ENCODE data around the gene GNLY. TPM values are rescaled to one million over a fixed set of nuclear protein-coding genes. Genes with fewer than 3 reads are reported as not detected.
"Not testable (repeated sequence)": the region's sequence is repeated elsewhere in the genome, so short reads cannot be mapped to it uniquely, and the experiment has no call there.

The GNLY gene
- total RNA-seq: 1.4 TPM in 1 of 2 replicates, not detected in the other
- polyA plus RNA-seq (2012): 0.14 TPM

DNA sequence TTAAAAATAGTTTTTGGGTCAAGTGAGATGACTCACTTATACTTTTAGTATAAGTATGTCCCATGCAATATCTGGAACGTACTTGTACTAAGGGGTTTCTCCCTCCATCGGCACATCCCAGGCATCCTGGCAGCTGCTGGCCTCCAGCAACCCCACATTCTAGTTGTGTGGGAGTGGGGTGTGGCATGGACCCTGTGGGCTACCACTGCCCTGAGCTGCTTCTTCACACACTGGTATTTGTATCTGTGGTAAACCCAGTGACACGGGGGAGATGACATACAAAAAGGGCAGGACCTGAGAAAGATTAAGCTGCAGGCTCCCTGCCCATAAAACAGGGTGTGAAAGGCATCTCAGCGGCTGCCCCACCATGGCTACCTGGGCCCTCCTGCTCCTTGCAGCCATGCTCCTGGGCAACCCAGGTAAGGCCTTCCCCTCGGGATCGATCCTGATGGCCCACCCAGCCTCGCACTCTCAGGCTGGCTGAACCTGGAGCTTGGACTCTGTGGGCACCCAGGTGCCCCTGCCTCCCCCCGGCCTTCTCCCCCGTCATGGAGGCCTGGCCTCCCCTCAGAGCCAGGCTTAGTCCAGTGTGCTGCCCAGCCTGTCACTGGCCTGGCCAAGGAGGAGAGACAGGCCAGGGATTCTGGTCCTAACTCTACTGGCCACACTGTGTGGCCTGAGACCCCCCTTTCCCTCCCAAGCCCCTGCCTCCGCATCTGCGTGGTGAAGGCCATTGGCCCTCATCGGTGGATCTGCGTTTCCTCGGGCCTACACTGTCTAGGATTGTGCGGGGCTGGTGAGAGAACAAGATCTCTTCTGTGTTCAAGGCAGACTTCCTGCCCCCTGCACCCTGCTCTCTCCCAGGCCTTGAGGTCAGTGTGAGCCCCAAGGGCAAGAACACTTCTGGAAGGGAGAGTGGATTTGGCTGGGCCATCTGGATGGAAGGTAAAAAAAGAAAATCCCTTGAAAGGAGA, at the start of gene GNLY:
TSS of gene GNLY (plus strand) at position 307 of the 974 bp plus-strand sequence. CDS start at position 368, 61 bp downstream.
- peak; percentile 88 for DNase-seq (ENCODE audit: low read depth)

DNA sequence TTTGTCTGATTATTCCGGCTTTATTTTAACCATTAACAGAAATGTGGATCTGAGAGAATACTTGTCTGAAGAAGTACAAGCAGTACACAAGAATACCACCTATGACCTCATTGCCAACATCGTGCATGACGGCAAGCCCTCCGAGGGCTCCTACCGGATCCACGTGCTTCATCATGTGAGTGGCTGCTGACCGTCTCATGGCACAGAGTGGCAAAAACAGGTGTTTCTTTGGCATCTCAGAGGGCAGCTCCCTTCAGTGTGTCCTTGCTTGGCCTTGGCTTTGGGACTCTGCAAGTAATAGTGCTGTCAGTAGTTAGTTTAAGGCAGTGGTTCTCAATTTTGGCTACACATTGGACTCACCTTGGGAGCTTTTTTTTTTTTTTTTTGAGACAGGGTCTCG, 49.2 kb upstream of the GNLY start:
- DNase-seq (ENCODE audit: low read depth): peak; percentile 89

DNA sequence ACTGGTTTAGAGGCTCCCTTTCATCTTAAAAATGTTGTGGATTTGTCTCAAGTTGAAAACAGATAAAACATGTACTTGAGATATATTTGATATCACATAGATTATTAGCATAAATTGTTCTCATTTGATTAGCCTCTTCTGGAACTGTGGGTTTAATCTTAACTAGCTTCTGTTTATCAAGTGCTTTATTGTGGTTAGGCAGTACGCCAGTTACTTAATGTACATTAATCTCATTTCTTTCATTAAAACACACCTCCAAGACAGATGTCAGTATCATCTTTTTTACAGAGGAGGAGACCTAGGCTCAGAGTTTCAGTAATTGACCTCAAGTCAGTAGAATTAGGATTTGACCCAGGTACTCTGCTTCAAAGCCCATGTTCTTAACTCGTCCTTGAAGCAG, 48.0 kb upstream of the GNLY start:
- no peak for DNase-seq (ENCODE audit: low read depth)

DNA sequence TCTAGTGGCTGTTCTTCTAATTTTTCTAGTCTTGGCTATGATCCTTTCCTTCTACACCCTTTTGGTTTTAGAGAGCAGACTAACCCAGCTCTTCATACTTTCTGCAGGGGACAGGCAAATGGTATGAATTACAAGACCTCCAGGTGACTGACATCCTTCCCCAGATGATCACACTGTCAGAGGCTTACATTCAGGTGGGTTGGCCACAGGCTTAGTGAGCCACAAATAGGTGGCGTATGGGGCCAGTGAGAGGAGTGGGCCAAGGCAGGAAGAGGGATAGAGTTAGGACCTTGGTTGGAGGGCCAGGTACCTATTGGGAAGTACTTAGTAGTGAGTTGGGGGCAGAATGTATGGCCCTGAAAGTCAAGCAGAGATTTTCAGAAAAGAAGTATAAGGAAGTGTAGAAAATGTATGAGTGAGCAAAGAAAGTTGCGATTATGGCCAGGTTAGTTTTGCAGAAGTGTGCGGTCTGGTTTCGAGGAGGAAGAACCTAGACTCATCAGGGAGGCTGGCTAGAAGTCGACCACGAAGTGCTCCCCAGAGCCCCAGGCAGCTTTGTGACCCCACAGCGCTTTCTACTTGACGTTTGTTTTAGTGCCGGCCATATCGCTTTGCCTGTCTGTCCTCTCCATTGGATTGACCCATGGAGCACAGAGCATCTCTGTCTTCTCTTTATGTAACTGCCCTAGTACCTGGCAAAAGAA, 46.2 kb upstream of the GNLY start:
- DNase-seq (ENCODE audit: low read depth): no peak

DNA sequence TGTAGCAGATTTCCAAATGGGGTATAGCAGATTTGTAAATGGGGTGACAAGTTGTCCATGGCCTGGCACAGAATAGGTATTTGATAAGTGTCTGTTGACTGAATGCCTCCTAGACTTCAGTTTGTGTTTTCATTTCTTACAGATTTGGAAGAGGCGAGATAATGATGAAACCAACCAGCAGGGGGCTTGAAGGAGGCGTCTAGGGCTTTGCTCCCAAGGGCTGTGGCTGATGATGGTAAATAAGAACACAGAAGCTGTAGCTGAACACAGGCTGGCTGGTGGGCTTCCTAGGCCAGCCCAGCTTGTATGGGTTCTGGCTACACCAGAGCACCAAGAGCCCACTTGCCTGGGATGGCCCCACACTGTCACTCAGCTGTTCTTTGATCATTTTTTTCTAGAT, 45.5 kb upstream of the GNLY start:
- peak; percentile 50 for DNase-seq (ENCODE audit: low read depth)

DNA sequence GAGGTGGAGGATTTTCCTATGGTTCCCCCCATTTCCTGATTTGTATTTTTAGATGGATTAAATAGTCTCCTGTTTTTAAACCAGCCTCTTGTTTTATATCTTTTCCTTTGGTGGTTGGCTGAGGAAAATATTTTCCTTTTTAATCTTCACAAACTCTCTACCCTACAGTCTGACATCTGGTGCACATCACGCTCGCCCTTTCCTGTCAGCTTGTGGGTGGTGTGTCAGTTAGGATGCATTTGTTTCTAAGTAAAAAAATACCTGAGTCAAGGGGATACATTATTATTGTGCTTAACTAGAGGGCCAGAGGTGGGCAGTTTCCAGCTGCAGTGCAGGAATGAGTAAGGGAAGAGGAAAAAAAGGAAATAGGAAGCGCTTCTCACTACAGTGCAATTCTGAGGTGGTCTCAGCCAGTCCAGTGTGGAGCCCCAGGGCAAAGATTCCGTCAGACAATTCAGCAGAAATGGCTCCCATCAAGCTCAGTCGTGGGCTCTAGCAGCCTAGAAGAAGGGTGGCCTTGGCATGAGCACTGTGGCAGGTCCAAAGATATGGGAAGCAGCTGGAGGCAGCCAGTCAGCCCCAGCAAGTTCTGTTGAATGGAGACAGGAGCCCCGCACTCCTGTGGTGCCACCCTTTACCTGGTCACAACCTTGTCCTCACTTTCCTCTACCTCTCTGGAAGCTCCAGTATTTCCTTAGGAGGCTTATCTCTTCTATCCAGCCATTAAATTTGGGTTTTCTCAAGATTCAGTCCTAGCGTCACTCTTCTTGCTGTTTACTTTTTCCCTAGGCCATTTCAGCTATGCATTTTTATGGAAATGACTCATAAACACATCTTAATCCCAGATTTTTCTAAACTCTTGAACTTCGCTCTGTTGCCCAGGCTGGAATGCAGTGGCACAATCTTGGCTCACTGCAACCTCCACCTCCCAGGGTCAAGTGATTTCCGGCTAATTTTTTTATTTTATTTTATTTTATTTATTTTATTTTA, 44.7 kb upstream of the GNLY start:
- DNase-seq (ENCODE audit: low read depth): no peak

DNA sequence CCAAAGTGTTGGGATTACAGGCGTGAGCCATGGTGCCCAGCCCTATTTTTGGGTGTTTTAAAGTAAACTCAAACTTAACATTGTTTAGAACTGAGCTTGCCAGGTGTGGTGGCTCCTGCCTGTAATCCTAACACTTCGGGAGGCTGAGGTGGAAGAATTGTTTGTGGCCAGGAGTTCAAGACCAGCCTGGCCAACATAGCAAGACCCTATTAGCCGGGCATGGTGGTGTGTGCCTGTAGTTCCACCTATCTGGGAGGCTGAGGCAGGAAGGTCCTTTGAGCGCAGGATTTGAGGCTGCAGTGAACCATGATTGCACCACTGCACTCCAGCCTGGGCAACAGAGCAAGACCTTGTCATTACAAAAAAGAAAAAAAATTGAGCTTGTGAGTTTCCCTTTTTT, 43.7 kb upstream of the GNLY start:
- DNase-seq (ENCODE audit: low read depth): no peak

DNA sequence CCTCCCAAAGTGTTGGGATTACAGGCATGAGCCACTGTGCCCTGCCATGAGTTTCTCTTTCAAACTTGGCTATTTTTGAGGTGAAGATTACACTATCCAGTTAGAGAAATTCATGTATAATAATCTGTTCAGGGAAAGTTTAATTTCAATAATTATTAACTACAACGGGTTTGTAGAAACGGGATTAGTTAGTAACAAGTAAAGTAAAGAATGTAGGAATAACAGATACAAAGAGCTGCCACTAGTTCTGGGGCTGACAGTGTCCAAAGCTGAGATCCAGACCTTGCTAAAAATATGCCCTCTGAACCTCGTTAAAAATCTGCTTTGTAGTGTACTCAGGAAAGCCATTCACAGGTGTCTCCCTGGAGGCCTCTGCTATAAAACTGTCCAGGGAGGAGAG, 43.1 kb upstream of the GNLY start:
- DNase-seq (ENCODE audit: low read depth): no peak

DNA sequence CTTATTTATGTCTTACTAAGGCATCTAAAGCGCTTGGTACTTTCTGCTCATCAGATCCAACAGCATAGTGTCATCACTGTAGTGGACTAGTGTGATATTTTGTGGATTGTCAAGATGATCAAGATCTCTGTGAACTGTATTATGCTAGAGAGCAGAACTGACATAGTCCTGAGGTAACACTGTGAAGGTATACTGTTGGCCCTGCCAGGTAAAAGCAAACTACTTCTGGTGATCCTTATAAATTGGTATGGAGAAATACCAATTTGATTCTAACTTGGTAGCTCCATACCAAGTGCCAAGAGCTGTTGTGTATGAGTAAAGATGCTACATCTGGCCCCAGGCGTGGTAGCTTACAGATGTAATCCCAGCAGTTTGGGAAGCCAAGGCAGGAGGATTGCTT, 42.1 kb upstream of the GNLY start:
- DNase-seq (ENCODE audit: low read depth): no peak

DNA sequence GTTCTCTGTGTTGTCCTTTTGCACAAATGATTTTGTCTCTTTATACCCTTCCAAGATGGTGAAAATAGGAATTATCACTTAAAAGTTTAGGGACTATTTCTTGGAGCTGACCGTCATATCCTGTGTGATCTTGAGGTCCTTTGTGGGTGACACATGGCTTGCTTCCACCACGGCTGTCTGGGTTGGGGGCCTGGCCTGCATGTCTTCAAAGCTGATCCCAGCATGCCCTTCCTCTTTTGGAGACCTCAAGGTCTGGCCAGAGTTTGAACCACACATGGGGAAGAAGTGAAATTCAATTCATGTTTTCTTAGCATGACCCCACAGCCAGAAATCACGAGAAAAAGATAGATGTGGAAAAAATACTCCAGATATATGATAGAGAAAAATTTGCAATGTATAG, 40.2 kb upstream of the GNLY start:
- DNase-seq (ENCODE audit: low read depth): no peak

DNA sequence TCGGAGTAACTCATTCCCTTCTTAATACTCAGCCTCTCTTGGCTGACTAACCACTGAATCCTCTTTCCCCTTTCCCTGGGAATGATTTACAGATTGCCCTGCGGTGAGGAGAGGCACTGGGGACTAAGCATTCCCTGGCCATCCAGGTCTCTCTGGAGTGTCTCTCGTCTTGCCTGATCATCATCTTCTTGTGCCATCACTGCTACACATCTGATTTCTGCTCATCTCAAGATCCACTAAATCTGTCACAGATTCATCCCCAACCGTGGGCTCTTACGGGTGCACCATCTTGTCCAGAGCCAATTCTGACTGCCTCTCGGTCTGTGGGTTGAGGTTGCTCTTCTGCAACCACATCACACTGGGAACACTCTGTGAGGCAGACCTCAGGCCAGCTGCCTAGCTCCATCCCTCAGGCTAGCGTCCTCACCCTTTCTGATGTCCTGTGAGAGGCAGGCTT, 38.2 kb upstream of the GNLY start:
- DNase-seq (ENCODE audit: low read depth): peak; percentile 91

DNA sequence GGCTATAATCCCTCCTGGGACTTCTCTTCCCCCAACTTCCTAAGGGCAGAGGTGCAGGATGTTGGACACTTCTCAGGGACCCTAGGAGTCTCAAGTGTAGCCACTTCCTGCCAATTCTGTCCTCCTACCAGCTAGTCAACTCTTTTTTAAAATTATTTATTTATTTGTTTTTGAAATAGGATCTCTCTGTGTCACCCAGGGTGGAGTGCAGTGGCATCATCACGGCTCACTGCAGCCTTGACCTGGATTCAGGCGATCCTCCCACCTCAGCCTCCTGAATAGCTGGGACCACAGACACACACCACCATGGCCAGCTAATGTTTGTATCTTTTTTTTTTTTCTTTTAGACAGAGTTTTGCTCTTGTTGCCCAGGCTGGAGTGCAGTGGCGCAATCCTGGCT, 37.7 kb upstream of the GNLY start:
- DNase-seq (ENCODE audit: low read depth): no peak

DNA sequence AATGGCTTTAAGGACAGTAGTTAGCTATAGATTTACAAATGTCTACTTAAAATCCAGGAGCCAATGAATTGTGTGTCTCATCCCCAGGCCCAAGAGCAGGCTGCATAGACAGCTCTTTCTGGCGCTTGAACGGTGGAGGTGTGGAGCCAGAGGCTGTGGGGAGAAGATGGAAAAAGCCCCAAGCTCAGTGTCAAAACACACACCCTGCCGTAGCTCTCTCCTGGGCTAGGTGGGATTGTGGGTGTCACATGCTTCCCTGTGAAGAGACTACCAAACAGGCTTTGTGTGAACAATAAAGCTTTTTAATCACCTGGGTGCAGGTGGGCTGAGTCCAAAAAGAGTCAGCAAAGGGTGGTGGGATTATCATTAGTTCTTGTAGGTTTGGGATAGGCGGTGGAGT, 36.8 kb upstream of the GNLY start:
- not testable (repeated sequence) for DNase-seq (ENCODE audit: low read depth)

DNA sequence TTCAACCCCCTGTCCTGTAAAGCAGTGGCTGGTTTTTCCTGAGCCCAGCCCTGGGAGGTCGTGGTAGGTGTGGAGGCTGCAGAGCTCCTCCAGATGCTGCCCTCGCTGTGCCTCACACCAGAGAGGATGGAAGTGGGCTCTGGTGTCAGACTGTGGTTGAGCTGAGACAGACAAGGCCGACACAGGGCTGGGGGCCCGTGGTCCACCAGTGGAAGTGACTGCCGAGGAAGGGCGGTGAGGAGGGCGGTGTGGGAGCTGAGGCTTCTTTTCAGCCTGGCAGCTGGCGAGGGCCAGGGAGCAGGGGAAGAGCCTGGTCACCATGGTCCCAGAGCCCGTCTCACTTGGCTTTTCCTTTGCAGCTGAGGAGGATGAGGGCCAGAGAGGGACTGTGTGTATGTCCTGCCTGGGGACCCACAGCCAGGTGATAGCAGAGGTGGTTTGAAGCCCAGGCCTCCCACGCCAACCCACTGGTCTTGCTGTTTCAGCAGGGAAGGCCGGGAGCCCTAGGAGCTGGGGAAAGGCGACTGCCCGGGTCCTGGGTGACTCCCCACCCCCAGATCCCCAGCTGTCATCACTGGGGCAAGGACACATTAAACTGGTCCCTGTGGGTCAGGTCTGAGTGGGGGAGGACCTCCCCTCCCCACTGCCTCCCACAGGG, 34.7 kb upstream of the GNLY start:
- DNase-seq (ENCODE audit: low read depth): no peak

DNA sequence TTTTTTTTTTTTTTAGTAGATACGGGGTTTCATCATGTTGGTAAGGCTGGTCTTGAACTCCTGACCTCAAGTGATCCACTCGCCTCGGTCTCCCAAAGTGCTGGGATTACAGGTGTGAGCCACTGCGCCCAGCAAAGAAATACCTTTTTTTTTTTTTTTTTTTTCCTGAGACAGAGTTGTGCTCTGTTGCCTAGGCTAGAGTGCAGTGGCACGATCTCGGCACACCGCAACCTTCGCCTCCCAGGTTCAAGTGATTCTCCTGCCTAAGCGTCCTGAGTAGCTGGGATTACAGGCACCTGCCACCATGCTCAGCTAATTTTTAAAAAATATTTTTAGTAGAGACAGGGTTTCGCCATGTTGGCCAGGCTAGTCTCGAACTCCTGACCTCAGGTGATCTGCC, 33.9 kb upstream of the GNLY start:
- DNase-seq (ENCODE audit: low read depth): not testable (repeated sequence)

DNA sequence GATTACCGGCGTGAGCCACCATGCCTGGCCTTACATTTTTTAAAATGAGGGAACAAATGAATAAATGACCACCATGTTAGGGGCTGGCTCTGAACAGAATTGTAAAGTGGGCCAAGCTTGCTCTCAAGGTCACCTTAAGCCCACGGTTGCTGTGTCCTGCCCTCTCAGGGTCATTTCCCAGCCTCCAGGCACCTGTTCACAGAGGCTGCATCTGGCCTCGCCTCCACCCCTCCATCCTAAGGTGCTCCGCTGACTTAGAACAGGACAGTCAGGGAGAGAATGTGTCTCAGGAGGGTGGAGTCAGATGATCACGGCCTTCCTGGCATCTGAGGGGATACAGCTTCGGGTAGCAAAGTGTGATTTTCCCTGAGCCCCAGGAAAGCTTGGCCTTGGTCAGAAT, 33.4 kb upstream of the GNLY start:
- DNase-seq (ENCODE audit: low read depth): no peak

DNA sequence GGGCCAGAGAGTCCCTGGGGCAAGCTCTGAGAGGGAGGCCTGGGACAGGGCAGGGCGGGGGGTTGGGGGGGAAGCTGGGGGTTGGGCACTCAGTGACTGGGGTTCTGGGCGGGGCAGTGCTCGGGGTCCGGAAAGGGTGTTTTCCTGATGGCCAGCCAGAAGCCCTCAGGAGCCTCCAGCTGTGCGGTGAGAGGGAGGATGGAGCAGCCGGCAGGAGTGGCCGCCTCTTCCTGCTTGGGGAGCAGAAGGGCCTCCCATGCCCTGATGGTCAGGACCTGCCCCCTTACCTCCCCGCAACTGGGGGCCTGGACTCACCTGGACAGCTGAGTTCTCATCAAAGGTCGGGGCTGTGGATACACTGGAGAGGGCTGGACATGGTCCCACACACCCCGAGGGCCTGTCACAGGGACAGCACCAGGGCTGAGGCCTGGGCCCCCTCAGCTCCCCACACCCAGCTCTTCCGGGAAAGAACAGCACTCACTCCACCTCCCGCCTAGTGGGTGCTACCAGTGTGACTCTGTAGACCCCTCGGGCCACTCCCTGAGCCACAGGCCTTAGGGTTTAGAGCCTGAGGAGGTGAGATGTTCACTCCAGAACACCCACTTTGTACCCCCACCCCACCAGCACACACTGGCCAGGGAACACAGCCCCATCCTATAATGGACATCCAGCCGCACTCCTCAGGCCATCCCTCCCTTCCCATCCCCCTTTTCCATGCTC, 32.9 kb upstream of the GNLY start:
- DNase-seq (ENCODE audit: low read depth): no peak

DNA sequence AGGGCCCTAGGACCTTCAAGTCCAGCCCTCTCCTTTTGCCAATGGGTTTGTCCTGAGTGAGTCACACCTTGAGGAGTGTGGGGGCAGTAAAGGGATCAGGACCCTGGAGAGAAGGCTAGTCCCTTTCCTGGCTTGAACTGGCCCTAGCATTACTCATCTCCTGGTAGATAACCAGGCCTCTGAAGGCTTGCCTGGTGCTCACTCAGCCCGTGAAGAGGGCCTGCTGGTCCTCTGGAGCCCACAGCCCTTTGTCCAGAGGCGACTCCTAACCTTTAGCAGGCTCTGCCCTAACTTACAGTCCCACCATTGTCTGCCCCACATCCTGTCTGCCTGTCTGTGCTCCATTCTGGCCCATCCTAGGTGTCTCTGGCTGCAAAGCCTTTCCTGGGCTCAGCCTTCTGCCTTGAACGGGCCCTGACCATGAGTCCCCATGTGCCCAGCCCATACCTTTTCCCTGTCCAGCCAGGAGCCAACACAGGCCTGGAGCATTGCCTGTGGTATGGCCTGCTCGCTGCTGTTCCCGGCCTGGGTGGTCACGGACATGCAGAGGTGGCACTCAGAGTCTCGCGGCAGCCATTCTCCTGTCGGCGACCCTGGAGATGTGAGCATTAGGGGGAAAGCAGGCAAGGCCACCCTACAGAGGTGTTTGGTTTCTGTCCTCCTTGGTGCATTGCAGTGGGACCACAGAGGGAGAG, 31.1 kb upstream of the GNLY start:
- peak; percentile 43 for DNase-seq (ENCODE audit: low read depth)

All from myocyte (in vitro differentiated cells).